K562 (cell line): Measurements from ENCODE around the gene TRAPPC2L. TPM values are rescaled to one million over a fixed set of nuclear protein-coding genes. Genes with fewer than 3 reads are reported as not detected.

Experiments used
- ATAC-seq: fragments of 200-7000 bp; cut with Tn5 transposase; 3 replicates; pipeline ENCODE4 v1.9.1; 2020; ENCODE audit warnings: moderate library complexity
- BruUV-seq: library from RNA; stranded (reverse); fragments of 400-500 nt; replicated peaks from 2 replicates; lab custom pipeline; 2021; lab: Mats Ljungman, UMichigan
- CTCF ChIA-PET: fragments of 300-600 bp; formaldehyde crosslinking; extraction: SDS; loops from one replicate; lab custom pipeline; 2021; ENCODE audit warnings: low intra/inter-chr PET ratio; lab: Yijun Ruan, JAX
- POLR2A ChIA-PET: fragments of 300-600, 350-650 bp; sonication (Branson Sonifier 250); formaldehyde crosslinking; extraction: SDS; loops from one replicate; lab custom pipeline; 2021; ENCODE audit warnings: antibody characterized with exemption, inconsistent platforms; lab: Yijun Ruan, JAX
- DNase-seq, 4 experiments: peaks; one replicate each; pipeline versions ENCODE4 v3.0.0 to v3.0.0-alpha.2; 2011 to 2018; ENCODE audit warnings: low spot score in 3 of 4, mixed read lengths in 3 of 4; ENCODE audit errors: extremely low read depth in 1 of 4
- FAIRE-seq: peaks from 2 replicates; lab custom pipeline; 2011; peaks lifted over from hg19 to GRCh38; lab: Jason Lieb, UNC
- H2AFZ ChIP-seq: 2 replicates; pipeline ENCODE4 v1.6.0; 2011; ENCODE audit warnings: low read depth, low read length, control low read depth, inconsistent platforms
- H3K27ac ChIP-seq: fragments of 200-600 bp; 3 replicates; pipeline ENCODE4 v1.8.0; 2011; ENCODE audit warnings: low read depth, mild to moderate bottlenecking, control low read depth, inconsistent platforms, low read length, moderate library complexity, mixed read lengths; ENCODE audit errors: extremely low read depth
- H3K27me3 ChIP-seq, 2 experiments: fragments of 300-600 bp in 1 of 2; 2 replicates in 1 of 2; 3 replicates in 1 of 2; pipeline versions ENCODE4 v1.6.0 to v1.8.0; 2011; ENCODE audit warnings: inconsistent platforms in 2 of 2, low read length in 2 of 2, mild to moderate bottlenecking in 1 of 2, mixed read lengths in 1 of 2, moderate library complexity in 1 of 2; ENCODE audit not compliant: control insufficient read depth in 2 of 2, insufficient read depth in 2 of 2
- H3K36me3 ChIP-seq: fragments of 300-600 bp; 3 replicates; pipeline ENCODE4 v1.8.0; 2011; ENCODE audit warnings: mild to moderate bottlenecking, low read length, inconsistent platforms; ENCODE audit not compliant: control insufficient read depth, insufficient read depth
- H3K4me1 ChIP-seq, 2 experiments: fragments of 200-600 bp in 1 of 2; replicated peaks in 1 of 2; 2 replicates in 1 of 2; 3 replicates in 1 of 2; pipeline versions ENCODE4 v1.5.1 to v1.8.0; 2011; ENCODE audit warnings: inconsistent platforms in 2 of 2, low read length in 2 of 2, mild to moderate bottlenecking in 1 of 2, mixed read lengths in 1 of 2, moderate library complexity in 1 of 2; ENCODE audit not compliant: control insufficient read depth in 2 of 2, insufficient read depth in 2 of 2
- H3K4me2 ChIP-seq: 2 replicates; pipeline ENCODE4 v1.6.1; 2011; ENCODE audit warnings: low read length, control low read depth, inconsistent platforms, mixed read lengths; ENCODE audit not compliant: insufficient read depth
- H3K4me3 ChIP-seq: fragments of 200-600 bp; sonication (generic), shearing (Covaris generic); 2 replicates; pipeline ENCODE4 v1.5.1; 2016; ENCODE audit warnings: control low read depth, inconsistent platforms
- H3K79me2 ChIP-seq: fragments of 200-600 bp; 3 replicates; pipeline ENCODE4 v1.8.0; 2011; ENCODE audit warnings: low read length, inconsistent platforms; ENCODE audit not compliant: control insufficient read depth, insufficient read depth
- H3K9ac ChIP-seq, 2 experiments: 2 replicates each; pipeline versions ENCODE4 v1.6.0 to v1.6.1; 2011; ENCODE audit warnings: low read depth in 2 of 2, low read length in 2 of 2, control low read depth in 1 of 2, inconsistent platforms in 1 of 2, mild to moderate bottlenecking in 1 of 2, mixed read lengths in 1 of 2; ENCODE audit not compliant: insufficient read depth in 1 of 2
- H3K9me1 ChIP-seq: one replicate; pipeline ENCODE4 v1.6.0; 2011; ENCODE audit warnings: inconsistent platforms, mild to moderate bottlenecking, low read length, moderate library complexity; ENCODE audit not compliant: control insufficient read depth, insufficient read depth
- H3K9me3 ChIP-seq: replicated peaks from 2 replicates; pipeline ENCODE4 v1.5.1; 2011; ENCODE audit warnings: low read depth, low read length, inconsistent platforms; ENCODE audit not compliant: control insufficient read depth, insufficient read depth
- H4K20me1 ChIP-seq: replicated peaks from 2 replicates; pipeline ENCODE4 v1.6.1; 2011; ENCODE audit warnings: low read length, inconsistent platforms, mixed read lengths; ENCODE audit not compliant: control insufficient read depth, insufficient read depth
- BACH1 ChIP-seq: fragments of 200-800 bp; sonication (Bioruptor generic); IDR thresholded peaks from 2 replicates; pipeline ENCODE4 v1.6.1; 2016; ENCODE audit warnings: missing genetic modification characterization, missing compliant biosample characterization
- CBFB ChIP-seq: sonication (generic); formaldehyde crosslinking; IDR thresholded peaks from 2 replicates; pipeline ENCODE4 v1.4.0; 2020; ENCODE audit warnings: mild to moderate bottlenecking, missing genetic modification reagents
- DIDO1 ChIP-seq: fragments of 450-650 bp; IDR thresholded peaks from 2 replicates; pipeline ENCODE4 v1.6.1; 2016; ENCODE audit warnings: low read depth, missing biosample characterization, missing genetic modification characterization
- EP300 ChIP-seq: IDR thresholded peaks from 2 replicates; pipeline ENCODE4 v1.6.1; 2012; ENCODE audit warnings: low read length, improper control_type of control experiment
- FOXJ3 ChIP-seq: sonication (generic); formaldehyde crosslinking; IDR thresholded peaks from 2 replicates; pipeline ENCODE4 v1.4.0; 2020; ENCODE audit warnings: mild to moderate bottlenecking, missing genetic modification reagents
- GABPB2 ChIP-seq: fragments of 250-450 bp; sonication (Bioruptor Pico); conservative IDR thresholded peaks from 2 replicates; pipeline ENCODE4 v1.5.1; 2021; ENCODE audit warnings: mild to moderate bottlenecking
- HLTF ChIP-seq: fragments of 450-650 bp; IDR thresholded peaks from 2 replicates; pipeline ENCODE4 v1.6.1; 2016
- HNRNPL ChIP-seq: fragments of 200-400 bp; formaldehyde crosslinking; IDR thresholded peaks from 2 replicates; pipeline ENCODE4 v1.6.1; 2017; ENCODE audit warnings: low read depth, mild to moderate bottlenecking, low read length
- NKRF ChIP-seq: fragments of 450-650 bp; IDR thresholded peaks from 2 replicates; pipeline ENCODE4 v1.6.1; 2016; ENCODE audit warnings: borderline replicate concordance
- ZFP30 ChIP-seq: fragments of 250-450 bp; sonication (Bioruptor Pico); IDR thresholded peaks from 2 replicates; pipeline ENCODE4 v1.8.0; 2022; ENCODE audit warnings: moderate library complexity, mild to moderate bottlenecking, inconsistent platforms, borderline replicate concordance
- ZNF354B ChIP-seq: fragments of 250-450 bp; sonication (Bioruptor Pico); IDR thresholded peaks from 2 replicates; pipeline ENCODE4 v1.4.0; 2020
- ZNF551 ChIP-seq: fragments of 250-450 bp; sonication (Bioruptor Pico); IDR thresholded peaks from 2 replicates; pipeline ENCODE4 v1.5.0; 2021; ENCODE audit warnings: mild to moderate bottlenecking, moderate library complexity
- WGBS: fragments of 100-300 bp; shearing (Covaris generic); methylation state at CpG from one replicate; pipeline ENCODE4 v1.1.6; 2016; ENCODE audit warnings: low coverage, mixed read lengths; ENCODE audit not compliant: insufficient coverage; ENCODE audit errors: missing lambda C conversion rate; 5-methylcytosine and 5-hydroxymethylcytosine counted together
- in situ Hi-C: fragments of 300-500 bp; cut with MboI; formaldehyde crosslinking; loops from 4 replicates; pipeline ENCODE4 v1.15.0; 2018; ENCODE audit warnings: inconsistent platforms, mixed read lengths
- intact Hi-C: fragments of 100-400 bp; cut with micrococcal nuclease; formaldehyde crosslinking; loops from 2 replicates; pipeline ENCODE4 v1.14.2; 2022
- polyA plus RNA-seq, 8 experiments: library from polyadenylated mRNA; depleted of rRNA in 4 of 8; stranded (reverse) in 5 of 8; unstranded in 3 of 8; fragments of >200 nt; fragmentation: Nextera tagmentation in 2 of 8; fragmentation: Illumina TruSeq in 1 of 8; extraction: Ambion mirVana in 2 of 8; extraction: Trizol in 1 of 8; gene quantifications; 2 replicates each; pipeline versions ENCODE4 v1.2.1 to v1.2.3, GENCODE V29; 2011 to 2014; ENCODE audit warnings: inconsistent platforms in 1 of 8, missing spikeins in 1 of 8
- total RNA-seq, 7 experiments: library from RNA; depleted of rRNA in 6 of 7; stranded (reverse); fragments of >200 nt in 6 of 7; fragmentation: Illumina TruSeq in 2 of 7; extraction: Trizol in 2 of 7; gene quantifications; 2 replicates each; pipeline versions ENCODE4 v1.2.1 to v1.2.3, GENCODE V29; 2011 to 2021; ENCODE audit warnings: low replicate concordance in 1 of 7

The TRAPPC2L gene
- total and polyA plus RNA-seq, 9 of the 15 experiments (the other 6 are each of a cell fraction or from before 2014, with no cell fraction given), result 60.4 to 398 (median 97.5) TPM

- Histone ChIP-seq H3K79me2 (no peaks in the 10 kb centered on the region), H3K9me3 (no peaks in the 10 kb centered on the region), H4K20me1 (no peaks in the 10 kb centered on the region), H3K27ac (no peak overlapping the region), H3K4me2 (no peak overlapping the region), H3K4me1 (peaks cover 0 to 53% of the 10 kb centered on the region in 2 experiments; a peak in 2 of 5 replicates), H3K9ac (no peak overlapping the region), H3K36me3 (no peaks in the 10 kb centered on the region; the same call in 2 of the 3 replicates), H2AFZ (no peak overlapping the region), H3K27me3 (no peaks in the 10 kb centered on the region), H3K4me3 (no peak overlapping the region), H3K9me1 (no peaks in the 10 kb centered on the region)
- no peak for DNase-seq
- BruUV-seq, result no TSS peak
- WGBS, result 84% methylated on average over 18 of the region's 25 CpGs
- no peak for FAIRE-seq
- no peak for ATAC-seq
- POLR2A ChIA-PET, result no interaction called here
- TF ChIP-seq ZNF354B (CRISPR knock-in tag) (no peak), ZFP30 (CRISPR knock-in tag) (no peak), NKRF (no peak), HNRNPL (no peak), FOXJ3 (CRISPR knock-in tag) (no peak), GABPB2 (no peak), HLTF (no peak), BACH1 (tag) (no peak), DIDO1 (tag) (no peak), EP300 (no peak), CBFB (CRISPR knock-in tag) (no peak), ZNF551 (no peak)
- intact Hi-C loops, result no loop called here
- CTCF ChIA-PET, result no interaction called here
- in situ Hi-C loops, result no loop called here
Observed at GRCh38 chr16:88842806-88843205, 14.1 kb upstream of the TRAPPC2L start.
